GM18499 (cell line): ENCODE results near the gene LEP.

Experiments
- ATAC-seq: cut with Tn5 transposase; IDR thresholded peaks from one replicate; pipeline ENCODE4 v1.9.1; 2021; ENCODE audit warnings: moderate number of reproducible peaks; ENCODE audit not compliant: insufficient read depth, unreplicated experiment

The LEP gene

DNA sequence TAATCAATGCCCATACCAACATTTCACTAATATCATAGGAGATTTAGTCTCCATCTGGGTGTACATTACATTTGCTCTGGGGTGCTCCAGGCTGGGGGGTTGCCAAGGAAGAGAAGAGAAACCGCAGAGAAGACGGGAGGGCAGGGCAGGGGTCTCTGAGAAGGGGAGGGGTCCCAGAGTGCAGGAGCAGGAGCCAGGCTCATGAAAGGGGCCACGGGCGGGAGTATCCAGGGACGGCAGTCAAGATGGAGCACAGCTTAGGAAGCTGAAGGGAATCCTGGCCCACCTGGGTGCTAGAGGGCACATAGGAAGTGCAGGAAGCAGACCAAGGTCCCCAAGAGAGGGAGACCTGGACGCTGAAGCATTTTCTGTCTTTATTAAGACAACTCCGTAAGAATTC, 2.2 kb downstream of the LEP start:
- ATAC-seq = no peak

DNA sequence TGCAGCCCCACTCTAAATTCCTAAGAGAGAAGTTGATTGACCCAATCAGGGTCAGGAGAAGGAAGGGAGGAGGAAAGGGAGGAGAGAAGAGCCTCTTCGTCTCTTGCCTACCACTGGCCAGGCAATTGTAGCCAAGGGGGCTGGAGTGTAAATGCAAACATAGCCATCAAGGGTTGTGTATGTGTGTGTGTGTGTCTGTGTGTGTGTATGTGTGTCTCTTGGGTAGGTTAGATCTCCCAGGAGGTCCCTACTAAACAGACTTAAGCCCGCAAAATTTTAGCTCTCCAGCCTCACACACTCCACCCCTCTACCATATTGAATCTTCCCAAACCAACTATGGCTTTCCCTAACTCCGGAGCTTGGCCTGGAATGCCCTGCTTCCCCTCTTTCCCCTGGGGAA, 3.8 kb downstream of the LEP start:
- ATAC-seq = no peak

- ATAC-seq = no peak
Observed at GRCh38 chr7:128247108-128247507, 6.0 kb downstream of the LEP start.

DNA sequence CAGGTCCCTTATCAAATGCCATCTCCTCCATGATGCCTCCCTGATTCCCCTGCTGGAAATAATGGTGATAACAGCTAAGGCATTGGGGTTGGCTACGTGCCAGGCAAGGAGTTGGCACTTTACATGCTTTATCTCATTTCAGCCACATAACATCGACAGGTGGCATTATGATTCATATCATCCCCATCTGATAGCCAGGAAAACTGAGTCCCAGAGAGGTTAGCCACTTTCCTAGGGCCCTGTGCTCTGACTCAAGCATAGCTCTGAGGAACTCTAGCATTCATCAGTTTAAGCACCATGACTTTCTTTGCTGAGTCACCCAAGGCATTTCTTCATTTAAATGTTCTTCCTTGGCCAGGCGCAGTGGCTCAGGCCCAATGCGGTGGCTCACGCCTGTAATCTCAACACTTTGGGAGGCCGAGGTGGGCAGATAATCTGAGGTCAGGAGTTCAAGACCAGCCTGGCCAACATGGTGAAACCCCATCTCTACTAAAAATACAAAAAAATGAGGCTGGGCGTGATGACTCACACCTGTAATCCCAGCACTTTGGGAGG, 6.6 kb downstream of the LEP start:
- ATAC-seq = no peak

DNA sequence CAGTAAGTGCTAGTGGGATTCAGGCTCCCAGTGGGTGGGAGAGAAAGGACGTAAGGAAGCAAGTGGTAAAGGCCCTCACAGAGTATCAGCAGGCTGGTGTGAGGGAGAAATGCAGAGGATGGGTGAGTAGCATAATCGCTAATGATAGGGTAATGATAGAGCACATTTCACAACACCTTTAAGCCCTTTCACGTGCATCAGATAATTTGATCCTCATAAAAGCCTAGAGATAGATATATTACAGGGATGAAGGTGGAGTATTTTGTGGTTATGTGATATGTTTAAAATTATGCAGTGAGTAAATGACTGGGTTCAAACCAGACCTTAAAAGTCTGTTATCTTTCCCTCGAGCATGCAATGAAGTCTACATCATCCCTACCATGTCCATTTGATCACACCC, 10.3 kb downstream of the LEP start:
- no peak for ATAC-seq

DNA sequence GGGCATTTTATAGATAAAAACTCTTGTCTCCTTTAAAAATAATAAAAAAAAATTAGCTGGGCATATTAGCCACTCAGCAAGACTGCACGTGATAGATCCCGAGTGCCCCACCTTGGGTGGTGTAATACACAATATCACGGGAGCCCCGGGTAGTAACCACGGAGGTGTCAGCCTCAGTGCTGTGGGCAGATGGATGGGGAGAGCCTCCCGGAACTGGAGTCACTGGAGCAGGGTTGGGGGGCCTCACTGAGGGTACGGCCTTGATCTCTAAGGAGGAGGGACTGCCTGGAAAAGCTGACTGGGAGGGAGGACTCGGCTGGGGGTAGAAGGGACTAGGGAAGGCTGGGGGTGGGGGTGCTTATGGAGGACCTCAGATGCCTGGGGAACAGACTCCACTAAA, 12.6 kb downstream of the LEP start:
- no peak for ATAC-seq

DNA sequence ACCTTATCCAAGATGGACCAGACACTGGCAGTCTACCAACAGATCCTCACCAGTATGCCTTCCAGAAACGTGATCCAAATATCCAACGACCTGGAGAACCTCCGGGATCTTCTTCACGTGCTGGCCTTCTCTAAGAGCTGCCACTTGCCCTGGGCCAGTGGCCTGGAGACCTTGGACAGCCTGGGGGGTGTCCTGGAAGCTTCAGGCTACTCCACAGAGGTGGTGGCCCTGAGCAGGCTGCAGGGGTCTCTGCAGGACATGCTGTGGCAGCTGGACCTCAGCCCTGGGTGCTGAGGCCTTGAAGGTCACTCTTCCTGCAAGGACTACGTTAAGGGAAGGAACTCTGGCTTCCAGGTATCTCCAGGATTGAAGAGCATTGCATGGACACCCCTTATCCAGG, 13.4 kb downstream of the LEP start:
- ATAC-seq = no peak

DNA sequence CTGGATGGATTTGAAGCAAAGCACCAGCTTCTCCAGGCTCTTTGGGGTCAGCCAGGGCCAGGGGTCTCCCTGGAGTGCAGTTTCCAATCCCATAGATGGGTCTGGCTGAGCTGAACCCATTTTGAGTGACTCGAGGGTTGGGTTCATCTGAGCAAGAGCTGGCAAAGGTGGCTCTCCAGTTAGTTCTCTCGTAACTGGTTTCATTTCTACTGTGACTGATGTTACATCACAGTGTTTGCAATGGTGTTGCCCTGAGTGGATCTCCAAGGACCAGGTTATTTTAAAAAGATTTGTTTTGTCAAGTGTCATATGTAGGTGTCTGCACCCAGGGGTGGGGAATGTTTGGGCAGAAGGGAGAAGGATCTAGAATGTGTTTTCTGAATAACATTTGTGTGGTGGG, 14.2 kb downstream of the LEP start:
- no peak for ATAC-seq

- no peak for ATAC-seq
Observed at GRCh38 chr7:128257458-128257857, 16.4 kb downstream of the LEP start.

DNA sequence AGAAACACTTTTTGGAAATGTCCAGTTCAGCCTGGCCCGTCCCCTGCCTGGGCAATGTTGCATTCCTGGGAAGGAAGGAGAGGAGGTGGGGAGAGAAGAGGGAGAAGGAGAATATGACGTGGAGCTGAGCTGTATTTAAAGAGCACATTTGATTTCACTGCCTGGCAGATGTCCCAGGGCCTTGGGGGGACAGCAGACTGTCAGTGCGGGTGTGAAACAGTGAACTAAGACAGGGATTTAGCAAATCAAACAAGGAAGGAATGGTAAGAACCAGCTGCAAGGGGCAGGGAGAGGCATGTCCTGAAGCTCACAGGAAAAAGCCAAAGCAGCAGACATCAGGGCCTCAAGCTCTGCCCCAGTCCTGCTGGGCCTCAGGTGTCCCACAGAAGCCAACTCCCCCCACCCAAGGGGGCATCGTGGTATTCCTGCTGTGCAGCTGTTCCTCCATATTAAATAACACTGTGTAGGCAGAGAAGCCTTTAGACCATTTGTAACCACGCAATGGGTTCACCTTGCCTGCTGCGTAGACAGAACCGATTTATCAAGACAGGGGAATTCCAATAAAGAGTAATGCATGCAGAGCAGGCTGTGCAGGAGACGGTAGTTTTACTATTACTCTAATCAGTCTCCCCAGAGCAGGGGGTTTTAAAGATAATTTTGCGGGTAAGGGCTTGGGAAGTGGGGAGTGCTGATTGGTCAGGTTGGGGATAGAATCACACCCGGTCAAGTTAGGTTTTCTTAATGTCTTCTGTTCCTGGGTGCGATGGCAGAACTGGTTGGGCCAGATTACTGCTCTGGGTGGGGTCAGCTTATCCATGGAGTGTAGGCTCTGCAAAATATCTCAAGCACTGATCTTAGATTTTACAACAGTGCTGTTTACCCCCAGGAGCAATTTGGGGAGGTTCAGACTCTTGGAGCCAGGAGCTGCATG, 18.3 kb downstream of the LEP start:
- ATAC-seq = no peak

DNA sequence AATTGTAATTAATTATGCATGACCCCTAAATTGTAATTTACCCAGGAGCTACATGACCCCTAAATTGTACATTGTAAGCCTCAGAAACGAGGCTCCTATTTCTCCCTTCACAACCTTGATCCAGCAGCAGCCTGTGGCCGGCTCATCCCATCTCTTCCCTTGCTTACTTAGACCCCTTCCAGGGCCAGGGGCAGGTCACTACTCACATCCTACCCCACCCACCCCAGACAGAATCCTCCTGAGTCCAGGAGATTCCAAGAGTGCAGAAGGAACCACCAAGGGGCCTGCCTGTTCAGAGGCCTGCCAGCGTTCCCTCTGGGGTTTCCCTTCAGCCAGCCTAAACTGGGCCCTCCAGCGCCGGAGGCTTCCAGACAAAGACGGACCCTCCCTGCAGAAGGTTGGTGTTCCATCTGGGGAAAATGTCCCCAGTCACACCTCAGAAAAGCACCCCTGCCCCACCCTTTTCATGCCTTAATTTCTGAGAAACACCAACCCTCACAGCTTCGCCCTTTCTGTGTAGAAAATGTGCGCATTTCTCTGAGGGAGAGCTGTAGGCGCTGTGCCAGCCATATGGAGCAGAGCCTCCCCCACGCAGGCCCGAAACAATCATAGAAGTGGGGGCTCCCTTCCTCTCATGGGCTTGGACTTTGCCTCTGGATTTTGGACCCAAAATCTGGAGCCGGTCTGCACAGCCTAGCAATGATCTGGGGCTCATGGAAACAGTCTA, 19.2 kb downstream of the LEP start:
- ATAC-seq = no peak

- no peak for ATAC-seq
Observed at GRCh38 chr7:128262273-128263028, 21.4 kb downstream of the LEP start.

DNA sequence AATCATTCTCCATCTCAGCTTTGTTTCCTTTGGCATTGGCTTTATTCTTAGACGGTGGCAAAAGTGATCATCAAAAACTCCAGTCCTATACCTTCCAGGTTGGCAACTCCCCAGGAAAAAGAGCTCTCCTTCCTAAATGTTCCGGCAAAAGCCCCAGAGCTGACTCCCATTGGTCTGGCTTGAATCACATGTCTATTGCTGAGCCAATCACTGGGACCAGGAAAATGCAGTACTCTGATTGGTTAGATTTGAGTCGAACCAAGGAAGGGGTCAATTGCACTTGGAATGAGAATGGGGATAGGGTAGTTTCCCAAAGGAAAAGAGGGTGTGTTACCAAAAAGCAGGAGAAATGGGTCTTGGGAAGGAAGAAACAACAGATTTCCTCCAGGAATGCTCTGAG, 22.3 kb downstream of the LEP start:
- no peak for ATAC-seq

GRCh38 chr7:128264477-128264876, 23.4 kb downstream of the LEP start:
- ATAC-seq = no peak

GRCh38 chr7:128265156-128265905, 24.3 kb downstream of the LEP start:
- ATAC-seq = no peak

GRCh38 chr7:128265906-128266300, 24.8 kb downstream of the LEP start:
- no peak for ATAC-seq

- no peak for ATAC-seq
Observed at GRCh38 chr7:128266529-128266882, 25.4 kb downstream of the LEP start.

GRCh38 chr7:128266883-128267594, 26.0 kb downstream of the LEP start:
- no peak for ATAC-seq

DNA sequence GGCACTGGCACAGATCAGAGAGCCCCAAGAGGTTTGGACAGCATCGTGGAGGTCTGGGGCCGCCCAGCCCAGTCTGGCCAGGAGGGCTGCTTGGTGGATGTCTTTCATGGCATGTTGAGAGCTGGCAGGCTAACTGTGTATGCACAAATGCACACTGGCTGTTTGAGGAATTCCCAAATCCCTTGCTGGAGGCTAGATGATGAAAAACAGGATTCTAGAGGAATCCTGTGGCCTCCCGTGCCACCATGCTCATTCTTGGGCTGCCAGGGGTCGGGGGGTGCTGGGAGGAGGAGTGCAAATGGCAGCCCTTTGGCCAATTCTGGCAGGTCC, 26.5 kb downstream of the LEP start:
- ATAC-seq = no peak

DNA sequence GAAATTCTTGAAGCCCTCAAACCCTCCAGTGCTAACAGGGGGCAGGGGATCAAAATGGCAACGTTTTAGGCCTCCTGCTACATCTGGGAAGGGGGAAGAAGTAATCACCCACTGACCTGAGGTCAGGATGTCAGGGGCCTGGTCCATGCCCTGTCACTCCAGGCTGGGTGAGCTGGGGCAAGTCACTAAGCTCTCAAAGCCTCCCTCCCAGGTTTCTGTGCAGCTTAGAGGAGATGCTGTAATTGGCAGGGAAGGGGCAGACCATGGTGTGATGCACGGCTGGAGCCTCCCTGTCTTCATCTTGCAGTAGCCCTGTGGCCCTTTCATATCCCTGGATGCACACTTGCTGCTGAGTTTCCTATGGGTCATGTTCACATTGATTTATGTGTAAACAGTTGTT, 27.2 kb downstream of the LEP start:
- ATAC-seq = no peak
